ENCODE measurements around the gene AJM1. TPM values are rescaled to one million over a fixed set of nuclear protein-coding genes. Genes with fewer than 3 reads are reported as not detected.

The AJM1 gene
- total and polyA plus RNA-seq, 2 donors (not counting 1 experiment from before 2014, with no cell fraction given): 1.7 to 2.9 TPM

GRCh38 chr9:136865041-136865767 lies 22.9 kb downstream of the AJM1 start:
- H3K36me3 ChIP-seq (replicated peaks in 1 of 2; ENCODE audit: control extremely low read depth in 1 of 2, control insufficient read depth in 1 of 2, extremely low read depth in 1 of 2, insufficient read depth in 2 of 2, low read length in 1 of 2): peaks cover 0 to 37% of the 10 kb centered on the region in 2 experiments

GRCh38 chr9:136865768-136866103 lies 23.5 kb downstream of the AJM1 start:
- no peak for DNase-seq
- under 1% methylated on average over 8 of the region's 20 CpGs for WGBS (ENCODE audit: insufficient coverage)

More at GRCh38 chr9:136865041-136865767, 22.9 kb downstream of the AJM1 start:
- no peaks in the 10 kb centered on the region for H3K9me3 Mint-ChIP-seq (ENCODE audit: insufficient read depth)
- Histone ChIP-seq H3K27me3 (replicated peaks in 1 of 4; ENCODE audit: control extremely low read depth in 1 of 4, control insufficient read depth in 3 of 4, insufficient read depth in 4 of 4, low read length in 3 of 4) (no peaks in the 10 kb centered on the region), H3K4me3 (ENCODE audit: control extremely low read depth in 1 of 5, extremely low read depth in 1 of 5, insufficient read depth in 1 of 5, low read depth in 2 of 5, low read length in 4 of 5) (peak overlapping the region in 4 of 5 experiments; percentile 62 to 85 (median 74)), H2AFZ (ENCODE audit: insufficient read depth, low read depth, low read length, poor library complexity, severe bottlenecking) (peak overlapping the region; percentile 80), H3K27ac (ENCODE audit: low read length in 2 of 2) (peak overlapping the region in 1 of 2 donors; percentile 92), H3K4me2 (replicated peaks; ENCODE audit: low read depth, low read length, poor library complexity, severe bottlenecking) (peak overlapping the region; percentile 92), H3K9me3 (ENCODE audit: control extremely low read depth in 1 of 3, control insufficient read depth in 2 of 3, insufficient read depth in 1 of 3, low read length in 2 of 3) (peaks cover 0 to 2% (median 0%) of the 10 kb centered on the region in 3 donors), H3K4me1 (ENCODE audit: control insufficient read depth in 2 of 2, insufficient read depth in 2 of 2, low read length in 2 of 2) (peaks cover 8 to 19% of the 10 kb centered on the region in 2 donors), H4K20me1 (ENCODE audit: control insufficient read depth, insufficient read depth, low read length, poor library complexity, severe bottlenecking) (peaks cover 24% of the 10 kb centered on the region), H3K79me2 (ENCODE audit: control insufficient read depth, insufficient read depth, low read length) (peaks cover 35% of the 10 kb centered on the region), H3K9ac (ENCODE audit: low read length) (peak overlapping the region; percentile 96)
- CTCF ChIA-PET: no interaction called here
- WGBS (ENCODE audit: insufficient coverage): 70% methylated on average over 11 of the region's 11 CpGs
- POLR2A ChIA-PET: interaction anchor here (0.6 kb wide), 1 partner anchor 8 kb away, joined by 5 read pairs; no protein-coding TSS in a partner anchor
- peak overlapping the region; percentile 90 for H3K4me3 Mint-ChIP-seq
- H3K27me3 Mint-ChIP-seq: no peaks in the 10 kb centered on the region
- peak overlapping the region; percentile 61 for H3K27ac Mint-ChIP-seq
- intact Hi-C loops (cut with micrococcal nuclease): no loop called here
- H3K4me1 Mint-ChIP-seq: peaks cover 22% of the 10 kb centered on the region
- ATAC-seq (ENCODE audit: low read depth) (no peak), DNase-seq (no peak)
- TF ChIP-seq, protein P1, sequence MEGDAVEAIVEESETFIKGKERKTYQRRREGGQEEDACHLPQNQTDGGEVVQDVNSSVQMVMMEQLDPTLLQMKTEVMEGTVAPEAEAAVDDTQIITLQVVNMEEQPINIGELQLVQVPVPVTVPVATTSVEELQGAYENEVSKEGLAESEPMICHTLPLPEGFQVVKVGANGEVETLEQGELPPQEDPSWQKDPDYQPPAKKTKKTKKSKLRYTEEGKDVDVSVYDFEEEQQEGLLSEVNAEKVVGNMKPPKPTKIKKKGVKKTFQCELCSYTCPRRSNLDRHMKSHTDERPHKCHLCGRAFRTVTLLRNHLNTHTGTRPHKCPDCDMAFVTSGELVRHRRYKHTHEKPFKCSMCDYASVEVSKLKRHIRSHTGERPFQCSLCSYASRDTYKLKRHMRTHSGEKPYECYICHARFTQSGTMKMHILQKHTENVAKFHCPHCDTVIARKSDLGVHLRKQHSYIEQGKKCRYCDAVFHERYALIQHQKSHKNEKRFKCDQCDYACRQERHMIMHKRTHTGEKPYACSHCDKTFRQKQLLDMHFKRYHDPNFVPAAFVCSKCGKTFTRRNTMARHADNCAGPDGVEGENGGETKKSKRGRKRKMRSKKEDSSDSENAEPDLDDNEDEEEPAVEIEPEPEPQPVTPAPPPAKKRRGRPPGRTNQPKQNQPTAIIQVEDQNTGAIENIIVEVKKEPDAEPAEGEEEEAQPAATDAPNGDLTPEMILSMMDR (IDR thresholded peaks at IDR 0.05): no peak

More at GRCh38 chr9:136865768-136866103, 23.5 kb downstream of the AJM1 start:
- Histone ChIP-seq H4K20me1 (ENCODE audit: control insufficient read depth, insufficient read depth, low read length, poor library complexity, severe bottlenecking) (peaks cover 24% of the 10 kb centered on the region), H3K4me1 (ENCODE audit: control insufficient read depth in 2 of 2, insufficient read depth in 2 of 2, low read length in 2 of 2) (peaks cover 8 to 19% of the 10 kb centered on the region in 2 donors), H2AFZ (ENCODE audit: insufficient read depth, low read depth, low read length, poor library complexity, severe bottlenecking) (peak overlapping the region; percentile 80), H3K9ac (ENCODE audit: low read length) (peak overlapping the region; percentile 96), H3K4me3 (ENCODE audit: control extremely low read depth in 1 of 5, extremely low read depth in 1 of 5, insufficient read depth in 1 of 5, low read depth in 2 of 5, low read length in 4 of 5) (peak overlapping the region in 4 of 5 experiments; percentile 62 to 85 (median 74)), H3K27me3 (replicated peaks in 1 of 4; ENCODE audit: control extremely low read depth in 1 of 4, control insufficient read depth in 3 of 4, insufficient read depth in 4 of 4, low read length in 3 of 4) (no peaks in the 10 kb centered on the region), H3K27ac (ENCODE audit: low read length in 2 of 2) (peak overlapping the region; percentile 48 to 92), H3K4me2 (replicated peaks; ENCODE audit: low read depth, low read length, poor library complexity, severe bottlenecking) (peak overlapping the region; percentile 92), H3K9me3 (ENCODE audit: control extremely low read depth in 1 of 3, control insufficient read depth in 2 of 3, insufficient read depth in 1 of 3, low read length in 2 of 3) (peaks cover 0 to 2% (median 0%) of the 10 kb centered on the region in 3 donors), H3K79me2 (ENCODE audit: control insufficient read depth, insufficient read depth, low read length) (peaks cover 35% of the 10 kb centered on the region), H3K36me3 (replicated peaks in 1 of 2; ENCODE audit: control extremely low read depth in 1 of 2, control insufficient read depth in 1 of 2, extremely low read depth in 1 of 2, insufficient read depth in 2 of 2, low read length in 1 of 2) (peaks cover 0 to 35% of the 10 kb centered on the region in 2 experiments)
- peak overlapping the region; percentile 61 for H3K27ac Mint-ChIP-seq
- no peaks in the 10 kb centered on the region for H3K9me3 Mint-ChIP-seq (ENCODE audit: insufficient read depth)
- peak overlapping the region; percentile 90 for H3K4me3 Mint-ChIP-seq
- intact Hi-C loops (cut with micrococcal nuclease): loop anchor here (1.0 kb wide), 4 partner anchors 16 to 74 kb away; partner anchors contain the start of genes PHPT1, TMEM141 and TRAF2
- peaks cover 19% of the 10 kb centered on the region for H3K4me1 Mint-ChIP-seq
- TF ChIP-seq EZH2 (IDR thresholded peaks at IDR 0.05; ENCODE audit: borderline replicate concordance, insufficient read depth, low read depth, low read length, poor library complexity, severe bottlenecking): no peak
- TF ChIP-seq, protein P1 (IDR thresholded peaks at IDR 0.05): no peak
- ATAC-seq (ENCODE audit: low read depth): no peak
- H3K27me3 Mint-ChIP-seq: no peaks in the 10 kb centered on the region
- ChIA-PET POLR2A (interaction anchor here (1.0 to 1.5 kb wide), 5 partner anchors 15 to 66 kb away, joined by 3 to 5 read pairs (median 4); partner anchors contain the start of gene TRAF2), CTCF (no interaction called here)
